8988T (cell line): ENCODE measurements around the gene EML6.
"Not testable (repeated sequence)": the region's sequence is repeated elsewhere in the genome, so short reads cannot be mapped to it uniquely, and the experiment has no call there.

Experiments used
- DNase-seq: peaks from one replicate; pipeline ENCODE4 v3.0.0; 2011

EML6 gene

GRCh38 chr2:54855434-54855833 is 132.0 kb downstream of the EML6 start:
- no peak for DNase-seq

DNA sequence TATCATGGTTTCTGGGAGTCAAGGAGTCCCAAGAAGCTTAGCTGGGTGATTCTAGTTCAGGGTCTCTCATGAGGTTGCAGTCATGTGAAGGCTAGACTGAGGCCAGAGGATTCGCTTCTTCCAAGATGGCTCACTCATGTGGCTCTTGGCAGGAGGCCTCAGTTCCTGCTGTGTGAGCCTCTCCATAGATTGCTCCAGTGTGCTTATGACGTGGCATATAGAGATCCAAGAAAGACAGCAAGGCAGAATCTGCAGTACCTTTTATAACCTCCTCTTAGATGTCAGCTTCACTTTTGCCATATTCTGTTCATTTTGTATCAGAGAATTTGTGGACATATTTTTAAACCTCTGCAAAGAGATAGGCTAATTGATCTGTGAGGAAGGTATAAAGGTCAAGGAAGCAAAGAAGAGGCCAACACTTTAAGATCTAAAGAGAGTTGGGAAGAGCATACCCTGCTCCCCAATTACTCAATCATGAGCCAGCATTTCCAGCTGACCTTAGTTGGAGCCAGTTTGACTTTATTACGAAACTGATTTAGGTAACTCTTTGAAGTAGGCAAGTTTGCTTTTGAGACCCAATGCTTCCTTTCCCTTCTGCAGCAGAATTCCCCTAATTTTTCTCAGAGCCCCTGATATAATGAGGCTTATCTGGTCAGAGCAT is 134.7 kb downstream of the EML6 start:
- no peak for DNase-seq

- DNase-seq = no peak
Measured at GRCh38 chr2:54859416-54859815, 136.0 kb downstream of the EML6 start.

DNA sequence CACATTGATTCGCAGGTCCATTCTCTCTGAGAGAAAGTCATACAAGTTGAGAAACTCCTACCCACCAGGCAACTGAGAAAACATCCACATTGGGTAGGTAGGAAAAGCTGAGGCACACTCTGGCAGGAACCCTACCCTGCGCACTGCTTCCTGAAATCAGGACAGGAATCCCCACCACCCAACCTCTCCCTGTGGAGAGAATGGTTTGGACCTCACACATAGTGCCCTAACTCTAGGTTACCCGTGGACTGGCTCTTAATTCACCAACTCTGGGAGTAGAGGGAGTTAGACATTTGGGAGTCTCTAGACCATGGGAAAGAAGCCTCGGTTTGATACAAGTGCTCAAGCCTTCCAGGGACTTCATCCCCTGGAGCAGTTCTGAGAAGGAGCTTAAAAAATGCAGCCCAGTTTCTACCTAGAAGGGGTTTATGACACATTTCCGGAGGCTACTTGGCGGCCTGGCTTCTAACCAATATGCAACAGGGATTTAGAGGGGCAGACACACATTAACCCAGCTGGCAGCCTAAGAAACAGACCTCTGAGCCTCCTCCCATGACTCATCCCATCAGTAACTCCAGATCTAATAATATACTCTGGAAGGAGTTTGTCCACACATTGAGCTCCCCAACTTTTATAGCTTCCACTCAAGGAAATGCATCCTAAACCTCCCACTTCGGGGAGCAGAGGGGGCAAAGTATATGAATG is 136.7 kb downstream of the EML6 start:
- no peak for DNase-seq

DNA sequence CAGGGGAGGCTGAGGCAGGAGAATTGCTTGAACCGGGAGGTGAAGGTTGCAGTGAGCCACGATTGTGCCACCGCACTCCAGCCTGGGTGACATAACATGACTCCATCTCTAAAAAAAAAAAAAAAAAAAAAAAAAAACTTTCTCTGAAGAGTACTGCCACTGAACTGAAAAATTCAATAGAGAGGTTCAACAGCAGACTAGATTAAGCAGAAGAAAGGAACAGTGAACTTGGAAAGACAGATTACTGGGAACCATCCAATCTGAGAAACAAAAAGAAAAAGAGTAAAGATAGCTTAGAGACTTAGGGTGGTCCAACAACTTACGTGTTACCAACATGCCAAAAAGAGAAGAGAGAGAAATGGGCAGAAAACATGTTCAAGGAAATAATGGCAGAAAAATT is 138.8 kb downstream of the EML6 start:
- DNase-seq = no peak

DNA sequence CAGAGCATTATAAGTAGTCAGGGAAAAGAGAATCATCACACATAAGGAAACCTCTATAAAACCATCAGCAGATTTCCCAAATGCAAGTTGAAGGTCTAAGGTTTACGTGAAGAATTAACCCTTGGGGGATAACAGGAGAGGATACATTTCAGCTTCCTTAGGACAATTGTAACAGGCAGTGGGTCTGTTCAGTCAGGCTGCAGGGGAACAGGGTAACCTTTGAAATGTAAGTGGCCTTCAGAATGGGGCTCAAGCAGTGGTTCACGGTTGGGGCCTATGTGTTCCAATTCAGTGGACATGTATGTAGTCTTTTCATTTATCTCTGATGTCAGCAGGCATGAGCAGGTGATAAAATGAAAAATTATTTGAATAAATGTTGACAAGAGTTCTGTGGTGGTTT is 139.3 kb downstream of the EML6 start:
- DNase-seq = no peak

DNA sequence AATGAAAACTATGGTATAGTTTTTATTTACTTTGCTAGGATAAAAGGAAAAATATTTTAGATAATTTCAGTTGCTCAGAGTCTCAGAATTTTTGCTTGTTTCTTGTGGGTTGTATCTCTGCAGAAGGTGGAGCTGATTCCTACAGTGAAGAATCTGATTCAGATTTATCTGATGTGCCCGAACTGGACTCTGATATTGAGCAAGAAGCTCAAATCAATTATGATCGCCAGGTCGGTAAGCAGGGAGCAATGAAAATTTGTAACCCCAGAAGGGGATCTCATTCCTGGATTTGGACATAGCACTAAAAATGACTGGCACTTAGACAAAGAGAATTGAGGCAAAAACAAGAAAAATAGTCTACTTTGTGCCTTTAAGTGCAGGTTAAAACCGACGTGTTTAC is 140.2 kb downstream of the EML6 start:
- DNase-seq = no peak

- DNase-seq = no peak
Measured at GRCh38 chr2:54864096-54864495, 140.6 kb downstream of the EML6 start.

GRCh38 chr2:54864727-54865126 is 141.3 kb downstream of the EML6 start:
- DNase-seq = no peak

GRCh38 chr2:54866179-54866578 is 142.7 kb downstream of the EML6 start:
- no peak for DNase-seq

- no peak for DNase-seq
Measured at GRCh38 chr2:54866868-54867267, 143.4 kb downstream of the EML6 start.

DNA sequence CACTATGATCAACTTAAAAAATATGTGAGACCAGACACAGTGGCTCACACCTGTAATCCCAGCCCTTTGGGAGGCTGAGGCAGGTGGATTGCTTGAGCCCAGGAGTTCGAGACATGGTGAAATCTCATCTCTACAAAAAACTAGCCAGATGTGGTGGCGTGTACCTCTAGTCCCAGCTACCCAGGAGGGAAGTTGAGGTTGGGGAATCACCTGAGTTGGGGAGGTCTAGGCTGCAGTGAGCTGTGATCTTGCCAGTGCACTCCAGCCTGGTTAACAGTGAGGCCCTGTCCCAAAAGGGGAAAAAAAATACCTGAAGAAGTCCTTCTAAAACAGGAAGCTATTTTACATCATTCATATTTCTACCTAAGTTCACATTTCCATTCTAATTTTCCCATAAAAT is 144.0 kb downstream of the EML6 start:
- no peak for DNase-seq

DNA sequence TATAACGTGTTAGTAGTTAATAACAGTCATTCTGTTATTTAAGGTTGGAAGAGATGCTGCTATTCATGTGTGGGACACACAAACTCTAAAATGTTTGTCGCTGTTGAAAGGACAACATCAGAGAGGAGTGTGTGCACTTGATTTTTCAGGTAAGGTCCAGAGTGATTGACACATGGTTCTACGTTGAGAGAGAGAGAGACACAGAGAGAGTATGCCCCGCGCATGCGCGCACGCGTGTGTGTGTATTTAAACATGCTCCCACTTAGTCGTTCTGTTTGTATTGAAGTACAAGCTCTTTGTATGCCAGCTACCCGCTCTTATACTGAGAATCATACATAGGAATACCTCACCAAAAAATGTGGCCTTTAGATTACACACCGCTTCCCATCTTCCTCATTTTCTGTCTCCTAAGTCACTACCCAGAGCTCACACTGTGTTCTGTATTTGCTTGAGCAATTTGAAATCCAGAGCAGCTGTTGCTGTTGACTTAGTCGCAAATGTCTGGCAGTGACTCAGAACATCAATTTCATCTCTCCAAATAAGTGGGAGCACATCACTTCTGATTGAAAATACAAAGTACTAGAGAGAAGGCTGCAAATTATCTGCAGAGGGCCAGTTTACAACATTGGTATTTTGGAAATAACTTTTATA is 148.1 kb downstream of the EML6 start:
- no peak for DNase-seq

DNA sequence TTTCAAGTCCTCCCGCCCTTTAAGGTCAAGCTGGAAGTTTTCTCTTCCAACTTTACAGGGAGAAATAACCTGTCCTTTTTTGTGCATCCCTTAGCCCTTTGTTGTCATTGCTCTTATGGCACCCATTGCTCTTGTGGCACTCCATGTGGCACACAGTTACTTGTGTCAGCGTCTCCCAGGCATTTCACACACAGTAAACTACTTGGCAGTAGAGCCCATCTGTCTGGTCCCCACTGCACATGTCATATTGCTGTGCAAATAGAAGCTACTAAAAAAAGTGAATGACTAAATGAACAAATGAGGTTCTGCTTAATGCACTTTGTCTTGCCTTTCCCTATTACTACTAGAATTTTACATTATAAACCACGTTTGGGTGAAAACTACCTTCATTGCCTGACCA is 149.3 kb downstream of the EML6 start:
- DNase-seq = no peak

- not testable (repeated sequence) for DNase-seq
Measured at GRCh38 chr2:54873236-54873635, 149.8 kb downstream of the EML6 start.

DNA sequence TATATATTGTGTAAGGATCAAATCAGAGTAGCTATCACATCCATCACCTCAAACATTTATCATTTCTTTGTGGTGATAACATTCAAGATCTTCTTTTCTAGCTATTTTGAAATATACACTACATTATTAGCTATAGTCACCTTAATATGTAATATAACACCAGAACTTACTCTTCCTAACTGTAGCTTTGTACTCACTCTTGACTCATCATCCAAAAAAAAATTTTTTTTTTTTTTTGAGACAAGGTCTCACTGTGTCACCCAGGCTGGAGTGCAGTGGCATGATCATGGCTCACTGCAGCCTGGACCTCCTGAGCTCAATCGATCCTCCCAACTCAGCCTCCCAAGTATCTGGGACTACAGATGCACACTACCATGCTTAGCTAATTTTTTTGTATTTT is 153.3 kb downstream of the EML6 start:
- no peak for DNase-seq

DNA sequence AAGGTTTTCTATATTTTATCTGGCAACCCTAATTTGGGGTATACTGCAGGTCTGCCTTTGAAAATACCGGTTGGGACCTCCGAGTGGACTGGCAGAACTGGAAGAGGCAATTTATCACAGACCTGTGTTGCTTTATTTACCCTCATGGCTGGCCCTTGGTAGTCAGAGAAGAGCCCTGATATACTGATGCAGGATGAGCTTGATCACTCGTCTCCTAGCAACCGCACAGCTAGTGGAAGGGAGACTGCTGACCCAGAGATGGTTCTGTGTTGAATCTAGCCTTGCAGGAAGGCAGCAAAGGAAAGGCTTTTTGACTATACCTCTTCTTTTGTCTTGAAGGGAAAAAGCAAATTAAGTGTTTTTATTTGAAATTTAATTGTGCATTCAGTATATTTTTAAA is 154.7 kb downstream of the EML6 start:
- no peak for DNase-seq

DNA sequence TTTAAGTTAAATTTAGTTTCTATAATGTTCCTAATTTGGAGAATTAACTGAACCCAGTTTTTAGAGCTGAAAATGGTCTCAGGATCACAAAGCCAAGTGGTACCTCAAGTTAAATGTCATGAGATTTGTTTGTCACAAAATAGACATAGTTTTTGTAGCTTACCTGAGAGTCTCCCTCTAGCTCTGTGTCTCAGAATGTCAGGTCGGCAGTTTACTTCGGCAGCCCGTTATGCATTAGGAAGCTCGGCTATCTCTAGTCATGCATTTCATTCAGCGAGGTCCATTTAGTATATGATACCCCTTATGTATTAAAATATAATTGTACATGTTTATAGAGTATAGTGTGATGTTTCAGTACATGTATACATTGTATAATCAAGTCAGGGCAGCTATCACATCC is 155.6 kb downstream of the EML6 start:
- no peak for DNase-seq

DNA sequence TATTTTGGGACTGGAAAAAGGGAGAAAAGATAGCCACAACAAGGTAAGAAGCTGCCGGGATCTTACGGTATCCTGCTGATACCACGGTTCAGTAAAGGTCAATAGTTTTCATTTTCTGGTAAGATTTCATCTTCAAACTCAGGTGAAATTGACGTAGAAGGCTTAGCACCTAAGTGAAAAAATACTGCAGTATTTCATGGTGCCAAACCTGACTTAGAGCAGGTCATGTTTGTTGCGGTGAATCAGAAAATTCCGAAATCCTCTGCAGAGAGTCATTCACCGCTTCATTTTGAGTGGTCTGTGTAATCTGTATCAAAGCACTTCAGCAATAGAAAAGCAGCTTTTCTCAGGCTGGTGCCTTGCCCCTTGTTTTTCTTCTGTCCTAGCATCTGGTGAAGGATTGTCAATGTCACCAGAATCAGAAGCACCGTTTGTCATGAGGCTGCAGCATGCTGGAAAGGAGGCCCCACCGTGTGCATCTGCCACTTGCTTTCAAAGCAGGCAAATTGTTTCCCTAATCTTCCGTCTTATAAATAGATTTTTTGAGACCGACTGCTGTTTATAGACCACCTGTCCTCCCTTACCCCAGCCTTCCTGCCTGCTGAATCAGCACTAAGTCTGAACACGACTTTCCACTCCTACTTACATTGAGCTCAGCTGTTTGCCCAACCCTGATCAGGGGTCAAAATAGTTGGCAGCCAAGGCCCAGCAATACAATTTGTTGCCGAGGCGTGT is 156.3 kb downstream of the EML6 start:
- no peak for DNase-seq

- no peak for DNase-seq
Measured at GRCh38 chr2:54880428-54880827, 157.0 kb downstream of the EML6 start.

DNA sequence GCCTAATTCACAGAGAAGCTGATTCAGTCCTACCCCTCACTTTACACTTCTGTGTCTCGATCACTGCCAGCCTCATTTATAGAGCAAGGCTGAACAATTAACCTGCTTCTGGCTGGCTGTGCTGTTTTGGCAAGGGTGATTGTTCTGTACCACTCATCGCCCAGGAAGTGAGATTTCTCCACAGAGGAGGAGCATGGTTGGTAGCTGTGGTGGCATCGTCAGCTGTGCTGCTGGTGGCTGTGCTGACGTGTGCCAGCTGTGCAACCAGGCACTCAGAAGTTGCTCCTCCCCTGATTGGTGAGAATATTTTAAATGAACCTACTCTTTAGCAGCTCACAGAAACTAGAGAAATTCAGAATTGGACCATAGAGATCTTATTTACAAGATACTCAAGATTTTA is 158.3 kb downstream of the EML6 start:
- no peak for DNase-seq

GRCh38 chr2:54885891-54886290 is 162.4 kb downstream of the EML6 start:
- no peak for DNase-seq

DNA sequence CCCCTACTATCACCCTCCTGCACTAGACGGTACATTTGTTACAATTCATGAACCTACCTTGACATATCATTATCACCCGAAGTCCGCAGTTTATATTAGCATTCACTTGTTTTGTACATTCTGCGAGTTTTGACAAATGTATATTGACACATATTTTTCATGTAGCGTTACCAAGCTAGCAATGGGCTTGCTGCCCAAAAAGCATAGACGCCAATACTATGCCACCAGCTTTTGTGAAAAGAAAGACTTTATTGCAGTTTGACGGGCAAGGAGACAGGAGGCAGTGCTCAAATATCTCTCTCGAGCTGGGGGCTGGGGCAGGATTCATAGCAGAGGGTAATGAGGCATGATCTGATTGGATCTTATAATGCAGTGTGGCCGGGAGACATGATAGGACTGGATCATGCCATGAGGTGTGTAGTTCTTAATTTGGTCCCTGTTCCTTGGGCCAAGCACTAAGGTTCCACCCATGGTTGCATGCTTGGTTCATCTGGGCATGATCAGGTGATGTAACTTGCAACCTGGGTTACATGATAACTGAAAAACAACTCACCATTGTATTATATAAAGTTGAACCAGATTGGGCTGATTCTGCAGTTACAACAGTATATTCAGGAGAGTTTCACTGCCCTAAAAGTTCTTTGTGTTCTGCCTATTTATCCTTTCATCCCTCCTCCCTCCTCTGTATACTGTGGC is 164.5 kb downstream of the EML6 start:
- no peak for DNase-seq
